ENCODE data around the gene CCDC47. TPM values are rescaled to one million over a fixed set of nuclear protein-coding genes. Genes with fewer than 3 reads are reported as not detected.
A peak's percentile ranks its signal among the peaks of the same experiment; 100 is the strongest.
"Not testable (repeated sequence)": the region's sequence is repeated elsewhere in the genome, so short reads cannot be mapped to it uniquely, and the experiment has no call there.

CCDC47 gene
- total RNA-seq, 2 experiments from 2014 or later = 47.0 to 54.8 TPM

- POLR2A ChIA-PET = interaction anchor here (0.6 to 0.7 kb wide), 2 partner anchors 104 to 116 kb away, joined by 3 read pairs; no protein-coding TSS in a partner anchor
- Mint-ChIP-seq H3K36me3 (peaks cover 29% of the 10 kb centered on the region), H3K4me1 (peaks cover 4% of the 10 kb centered on the region), H3K27ac (no peak overlapping the region), H3K9me3 (no peaks in the 10 kb centered on the region), H3K4me3 (no peak overlapping the region), H3K27me3 (no peaks in the 10 kb centered on the region)
- no peak for ATAC-seq (ENCODE audit: low read depth)
- no peak for DNase-seq
Measured at GRCh38 chr17:63800783-63801182, 27.4 kb upstream of the CCDC47 start.

DNA sequence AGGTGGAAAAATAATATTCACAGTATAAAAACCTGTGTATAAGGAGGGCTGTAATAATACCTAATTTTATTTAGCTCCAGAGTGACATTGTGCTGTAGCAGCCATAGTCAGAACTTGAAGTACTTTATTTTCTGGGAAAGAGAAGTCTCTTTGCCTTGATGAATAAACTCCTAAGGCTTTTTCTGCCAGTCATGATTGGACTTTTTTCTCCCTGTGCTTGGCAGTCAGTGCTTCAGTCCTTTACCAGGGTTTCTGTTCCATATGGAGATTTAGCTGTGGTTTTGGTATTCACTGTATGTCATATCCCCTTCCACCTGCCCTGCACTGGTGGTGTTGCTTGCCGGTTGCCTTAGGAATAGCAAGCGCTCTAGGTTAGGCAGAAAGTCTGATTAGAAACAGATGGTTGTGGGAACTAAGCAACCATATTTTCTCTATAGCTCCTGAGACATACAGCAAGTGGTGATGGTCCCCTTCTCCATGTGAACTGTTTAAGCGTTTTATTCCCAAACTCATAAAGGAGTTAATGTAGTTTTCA is 25.2 kb upstream of the CCDC47 start:
- ATAC-seq (ENCODE audit: low read depth) (no peak), DNase-seq (no peak)
- Mint-ChIP-seq H3K9me3 (no peaks in the 10 kb centered on the region), H3K27ac (no peak overlapping the region), H3K36me3 (peaks cover 36% of the 10 kb centered on the region), H3K4me3 (no peak overlapping the region), H3K27me3 (no peaks in the 10 kb centered on the region), H3K4me1 (peaks cover 8% of the 10 kb centered on the region)
- POLR2A ChIA-PET = interaction anchor here (0.8 kb wide), 1 partner anchor 25 kb away, joined by 3 read pairs; the partner anchor contains the start of genes CCDC47 and DDX42

DNA sequence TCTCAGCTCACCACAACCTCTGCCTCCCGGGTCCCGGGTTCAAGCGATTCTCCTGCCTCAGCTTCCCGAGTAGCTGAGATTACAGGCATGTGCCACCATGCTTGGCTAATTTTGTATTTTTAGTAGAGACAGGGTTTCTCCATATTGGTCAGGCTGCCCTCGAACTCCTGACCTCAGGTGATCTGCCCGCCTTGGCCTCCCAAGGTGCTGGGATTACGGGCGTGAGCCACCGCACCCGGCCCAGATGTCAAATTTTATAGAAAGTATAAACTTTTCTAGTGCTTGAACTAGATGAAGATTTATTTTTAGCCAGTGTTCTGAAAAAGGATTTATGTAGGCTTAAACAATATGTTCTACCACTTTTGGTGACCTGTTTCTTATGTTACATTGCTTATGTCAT is 23.0 kb upstream of the CCDC47 start:
- not testable (repeated sequence) for ATAC-seq (ENCODE audit: low read depth)

DNA sequence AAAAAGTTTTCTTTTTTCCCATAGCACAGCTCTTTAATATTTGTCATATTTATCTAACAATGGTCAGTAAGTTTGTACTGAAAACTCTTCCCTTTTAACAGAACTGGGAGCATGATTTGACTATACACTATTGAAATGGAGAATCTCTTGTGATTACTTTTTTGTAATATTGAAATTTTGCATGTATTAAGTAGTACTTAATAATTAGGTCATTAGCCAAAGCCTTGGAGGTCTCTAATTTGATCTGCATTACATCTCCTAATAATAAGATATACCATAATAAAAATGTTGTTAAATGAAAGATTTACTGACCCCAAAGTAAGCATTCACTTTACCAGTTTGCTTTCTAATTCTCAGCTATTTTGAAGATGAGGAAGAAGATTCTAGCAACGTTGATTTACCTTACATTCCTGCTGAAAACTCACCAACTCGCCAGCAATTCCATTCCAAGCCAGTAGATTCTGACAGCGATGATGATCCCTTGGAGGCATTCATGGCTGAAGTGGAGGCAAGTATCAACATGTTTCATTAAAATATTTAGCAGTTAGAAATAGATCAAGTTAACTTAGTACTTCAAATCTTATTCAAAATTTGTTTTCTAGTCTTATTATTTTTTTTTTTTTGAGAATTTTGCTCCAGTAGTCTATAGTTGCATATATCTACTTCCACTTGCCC is 18.8 kb upstream of the CCDC47 start:
- Mint-ChIP-seq H3K4me1 (peaks cover 5% of the 10 kb centered on the region), H3K27ac (no peak overlapping the region), H3K4me3 (no peak overlapping the region), H3K36me3 (peaks cover 28% of the 10 kb centered on the region), H3K9me3 (no peaks in the 10 kb centered on the region), H3K27me3 (no peaks in the 10 kb centered on the region)
- POLR2A ChIA-PET = interaction anchor here (0.6 to 1.1 kb wide), 3 partner anchors 50 to 113 kb away, joined by 3 to 6 read pairs (median 4); no protein-coding TSS in a partner anchor
- DNase-seq (no peak), ATAC-seq (ENCODE audit: low read depth) (no peak)

More for the DNA sequence above, 23.0 kb upstream of the CCDC47 start:
- H3K9me3 Mint-ChIP-seq, DNase-seq, H3K27me3 Mint-ChIP-seq, H3K4me1 Mint-ChIP-seq, H3K4me3 Mint-ChIP-seq, POLR2A ChIA-PET, H3K27ac Mint-ChIP-seq: not testable (repeated sequence)
- peaks cover 35% of the 10 kb centered on the region for H3K36me3 Mint-ChIP-seq

- no peak overlapping the region for H3K4me3 Mint-ChIP-seq
- no peak for DNase-seq
- POLR2A ChIA-PET = no interaction called here
- H3K27me3 Mint-ChIP-seq = no peaks in the 10 kb centered on the region
- no peaks in the 10 kb centered on the region for H3K9me3 Mint-ChIP-seq
- H3K27ac Mint-ChIP-seq = no peak overlapping the region
- H3K4me1 Mint-ChIP-seq = peaks cover 6% of the 10 kb centered on the region
- peaks cover 26% of the 10 kb centered on the region for H3K36me3 Mint-ChIP-seq
- ATAC-seq (ENCODE audit: low read depth) = no peak
Measured at GRCh38 chr17:63790057-63790456, 16.7 kb upstream of the CCDC47 start.

GRCh38 chr17:63786971-63787711 is 13.7 kb upstream of the CCDC47 start:
- Mint-ChIP-seq H3K4me1 (peaks cover 17% of the 10 kb centered on the region), H3K9me3 (no peaks in the 10 kb centered on the region), H3K36me3 (peaks cover 18% of the 10 kb centered on the region), H3K27me3 (no peaks in the 10 kb centered on the region), H3K4me3 (no peak overlapping the region), H3K27ac (no peak overlapping the region)
- POLR2A ChIA-PET = interaction anchor here (1.4 kb wide), 1 partner anchor 13 kb away, joined by 5 read pairs; the partner anchor contains the start of genes CCDC47 and DDX42
- no peak for DNase-seq
- no peak for ATAC-seq (ENCODE audit: low read depth)

GRCh38 chr17:63786117-63786516 is 12.7 kb upstream of the CCDC47 start:
- Mint-ChIP-seq H3K4me3 (no peak overlapping the region), H3K4me1 (peaks cover 19% of the 10 kb centered on the region), H3K9me3 (no peaks in the 10 kb centered on the region), H3K36me3 (peaks cover 18% of the 10 kb centered on the region), H3K27ac (no peak overlapping the region), H3K27me3 (no peaks in the 10 kb centered on the region)
- POLR2A ChIA-PET = interaction anchor here (1.4 kb wide), 1 partner anchor 12 kb away, joined by 5 read pairs; the partner anchor contains the start of genes CCDC47 and DDX42
- no peak for DNase-seq
- ATAC-seq (ENCODE audit: low read depth) = no peak

GRCh38 chr17:63785556-63785955 is 12.2 kb upstream of the CCDC47 start:
- ATAC-seq (ENCODE audit: low read depth) = no peak
- POLR2A ChIA-PET = interaction anchor here (1.4 kb wide), 1 partner anchor 12 kb away, joined by 5 read pairs; the partner anchor contains the start of genes CCDC47 and DDX42
- H3K36me3 Mint-ChIP-seq = peaks cover 18% of the 10 kb centered on the region
- no peaks in the 10 kb centered on the region for H3K27me3 Mint-ChIP-seq
- H3K4me1 Mint-ChIP-seq = peaks cover 20% of the 10 kb centered on the region
- no peak for DNase-seq
- H3K4me3 Mint-ChIP-seq = no peak overlapping the region
- H3K27ac Mint-ChIP-seq = no peak overlapping the region
- H3K9me3 Mint-ChIP-seq = no peaks in the 10 kb centered on the region

DNA sequence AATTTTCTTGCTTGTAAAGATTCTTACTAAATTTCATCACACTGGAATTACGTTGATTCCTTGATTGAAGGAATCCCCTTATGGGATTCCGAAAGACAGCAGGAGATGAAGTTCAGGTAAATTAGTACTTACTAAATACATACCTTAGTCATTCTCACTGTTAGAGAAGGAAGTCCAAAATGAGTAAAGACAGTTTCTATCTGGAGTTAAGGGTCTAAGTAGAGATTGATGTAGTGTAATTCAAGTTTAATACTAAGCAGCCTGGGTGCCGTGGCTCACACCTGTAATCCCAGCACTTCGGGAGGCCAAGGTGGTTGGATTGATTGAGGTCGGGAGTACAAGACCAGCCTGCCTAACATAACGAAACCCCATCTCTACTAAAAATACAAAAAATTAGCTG is 10.1 kb upstream of the CCDC47 start:
- Mint-ChIP-seq H3K27me3 (no peaks in the 10 kb centered on the region), H3K36me3 (peaks cover 23% of the 10 kb centered on the region), H3K27ac (no peak overlapping the region), H3K4me1 (peaks cover 31% of the 10 kb centered on the region), H3K9me3 (no peaks in the 10 kb centered on the region), H3K4me3 (no peak overlapping the region)
- no peak for ATAC-seq (ENCODE audit: low read depth)
- DNase-seq = no peak
- POLR2A ChIA-PET = interaction anchor here (1.2 to 3.1 kb wide), 2 partner anchors 8 to 10 kb away, joined by 3 to 18 read pairs; partner anchors contain the start of genes CCDC47 and DDX42

GRCh38 chr17:63780928-63781327 is 7.5 kb upstream of the CCDC47 start:
- Mint-ChIP-seq H3K4me3 (no peak overlapping the region), H3K27me3 (no peaks in the 10 kb centered on the region), H3K9me3 (no peaks in the 10 kb centered on the region), H3K36me3 (peaks cover 24% of the 10 kb centered on the region), H3K27ac (no peak overlapping the region), H3K4me1 (peaks cover 45% of the 10 kb centered on the region)
- DNase-seq (no peak), ATAC-seq (ENCODE audit: low read depth) (no peak)
- POLR2A ChIA-PET = no interaction called here

GRCh38 chr17:63780507-63780906 is 7.1 kb upstream of the CCDC47 start:
- Mint-ChIP-seq H3K4me1 (peaks cover 45% of the 10 kb centered on the region), H3K27ac (no peak overlapping the region), H3K9me3 (no peaks in the 10 kb centered on the region), H3K4me3 (no peak overlapping the region), H3K36me3 (peaks cover 22% of the 10 kb centered on the region), H3K27me3 (no peaks in the 10 kb centered on the region)
- no peak for ATAC-seq (ENCODE audit: low read depth)
- no peak for DNase-seq
- POLR2A ChIA-PET = no interaction called here

DNA sequence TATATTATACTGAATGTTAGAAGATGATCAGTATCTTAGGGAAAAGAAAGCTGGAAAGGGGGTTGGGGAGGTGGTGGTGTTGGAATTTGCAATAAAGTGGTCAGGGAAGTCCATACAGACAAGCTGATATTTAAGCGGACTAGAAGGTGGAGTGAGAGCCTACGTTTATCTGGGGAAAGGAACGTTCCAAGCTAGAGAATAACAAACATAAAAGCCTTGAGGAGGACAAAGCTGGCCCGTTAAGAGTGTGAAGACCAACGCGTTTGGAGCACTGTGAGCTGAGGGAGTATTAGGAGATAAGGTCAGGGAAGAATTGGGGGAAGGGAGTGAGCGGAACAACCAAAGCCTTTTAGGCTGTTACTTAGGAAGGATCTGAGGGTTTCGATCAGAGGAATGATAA is 2.0 kb upstream of the CCDC47 start:
- DNase-seq = no peak
- H3K4me1 Mint-ChIP-seq = peaks cover 41% of the 10 kb centered on the region
- peaks cover 25% of the 10 kb centered on the region for H3K36me3 Mint-ChIP-seq
- H3K27ac Mint-ChIP-seq = peak overlapping the region; percentile 97
- no peaks in the 10 kb centered on the region for H3K9me3 Mint-ChIP-seq
- no peaks in the 10 kb centered on the region for H3K27me3 Mint-ChIP-seq
- ATAC-seq (ENCODE audit: low read depth) = no peak
- POLR2A ChIA-PET = interaction anchor here (0.6 to 5.1 kb wide), 9 partner anchors 8 to 78 kb away, joined by 3 to 64 read pairs (median 11); partner anchors contain the start of genes LIMD2 and SMARCD2
- peak overlapping the region; percentile 91 for H3K4me3 Mint-ChIP-seq

- no peaks in the 10 kb centered on the region for H3K27me3 Mint-ChIP-seq
- H3K36me3 Mint-ChIP-seq = peaks cover 26% of the 10 kb centered on the region
- DNase-seq (no peak), ATAC-seq (ENCODE audit: low read depth) (no peak)
- peak overlapping the region; percentile 91 for H3K4me3 Mint-ChIP-seq
- POLR2A ChIA-PET = interaction anchor here (0.8 to 5.1 kb wide), 10 partner anchors 8 to 78 kb away, joined by 3 to 64 read pairs (median 10); partner anchors contain the start of genes LIMD2 and SMARCD2
- peak overlapping the region; percentile 97 for H3K27ac Mint-ChIP-seq
- H3K9me3 Mint-ChIP-seq = no peaks in the 10 kb centered on the region
- peaks cover 41% of the 10 kb centered on the region for H3K4me1 Mint-ChIP-seq
Measured at GRCh38 chr17:63774969-63775265, 1.5 kb upstream of the CCDC47 start.
